Epithelial cell of proximal tubule (primary cell): Measurements from ENCODE around the gene ADAMTS4. TPM values are rescaled to one million over a fixed set of nuclear protein-coding genes. Genes with fewer than 3 reads are reported as not detected.
A peak's percentile ranks its signal among the peaks of the same experiment; 100 is the strongest.

Experiments
- DNase-seq: peaks from one replicate; pipeline ENCODE4 v3.0.0-alpha.2; 2011; ENCODE audit warnings: low read depth
- H3K4me3 ChIP-seq: 2 replicates; pipeline ENCODE4 v1.5.1; 2011; ENCODE audit warnings: low read depth, mild to moderate bottlenecking, low read length
- total RNA-seq: library from RNA; depleted of rRNA; stranded (reverse); fragments of >200 nt; gene quantifications from 2 replicates; pipeline ENCODE4 v1.2.3, GENCODE V29; 2015
- TF ChIP-seq, protein P1 (sequence below): conservative IDR thresholded peaks from 2 replicates; pipeline ENCODE4 v1.5.1; 2012; ENCODE audit warnings: low read depth, mild to moderate bottlenecking, low read length

The ADAMTS4 gene
- total RNA-seq, 1 donor from 2014 or later, result under 0.01 TPM

DNA sequence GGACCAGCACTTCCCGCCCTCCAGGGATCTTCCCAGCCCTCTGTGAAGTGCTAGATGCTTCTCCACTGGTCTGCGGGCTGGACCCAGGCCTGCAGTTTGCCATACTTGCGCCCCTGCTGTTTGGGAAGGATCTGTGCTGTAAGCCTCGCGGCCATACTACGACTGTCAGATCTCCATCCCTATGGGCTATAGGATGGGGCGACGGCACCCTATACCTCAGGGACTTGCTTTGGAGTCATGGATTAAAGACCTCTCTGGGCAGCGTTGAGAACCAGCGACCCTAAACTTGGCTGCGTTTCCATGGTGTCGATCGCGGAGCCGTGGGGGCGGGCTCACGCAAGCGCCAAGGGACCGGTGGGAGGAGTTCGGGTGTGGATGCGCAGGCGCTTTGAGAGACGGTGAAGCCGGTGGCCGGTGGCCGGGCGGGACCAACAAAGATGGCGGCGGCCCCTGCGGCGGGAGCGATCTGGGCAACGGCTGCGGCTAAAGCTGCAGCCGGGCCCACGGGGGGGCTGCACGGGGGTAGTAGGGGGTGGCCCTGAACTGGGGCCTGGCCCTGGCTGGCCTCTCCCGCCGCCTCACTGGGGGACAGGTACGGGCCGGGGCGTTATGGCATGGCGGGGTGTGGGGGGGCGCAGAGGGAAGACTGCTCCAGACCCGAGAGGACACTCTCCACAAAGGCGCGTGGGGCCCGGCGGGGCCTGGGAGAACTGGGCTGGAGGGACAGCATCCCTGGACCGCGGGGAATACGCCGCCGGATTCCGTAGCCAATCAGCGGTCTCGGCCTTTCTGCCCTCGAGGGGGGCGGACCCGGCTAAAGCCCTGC is 39.6 kb downstream of the ADAMTS4 start, which contains the start of gene USP21:
TSS of gene USP21 (plus strand) at position 414 of the 826 bp plus-strand sequence. CDS start 1,141 bp downstream, outside the sequence.
- TF ChIP-seq, protein P1, sequence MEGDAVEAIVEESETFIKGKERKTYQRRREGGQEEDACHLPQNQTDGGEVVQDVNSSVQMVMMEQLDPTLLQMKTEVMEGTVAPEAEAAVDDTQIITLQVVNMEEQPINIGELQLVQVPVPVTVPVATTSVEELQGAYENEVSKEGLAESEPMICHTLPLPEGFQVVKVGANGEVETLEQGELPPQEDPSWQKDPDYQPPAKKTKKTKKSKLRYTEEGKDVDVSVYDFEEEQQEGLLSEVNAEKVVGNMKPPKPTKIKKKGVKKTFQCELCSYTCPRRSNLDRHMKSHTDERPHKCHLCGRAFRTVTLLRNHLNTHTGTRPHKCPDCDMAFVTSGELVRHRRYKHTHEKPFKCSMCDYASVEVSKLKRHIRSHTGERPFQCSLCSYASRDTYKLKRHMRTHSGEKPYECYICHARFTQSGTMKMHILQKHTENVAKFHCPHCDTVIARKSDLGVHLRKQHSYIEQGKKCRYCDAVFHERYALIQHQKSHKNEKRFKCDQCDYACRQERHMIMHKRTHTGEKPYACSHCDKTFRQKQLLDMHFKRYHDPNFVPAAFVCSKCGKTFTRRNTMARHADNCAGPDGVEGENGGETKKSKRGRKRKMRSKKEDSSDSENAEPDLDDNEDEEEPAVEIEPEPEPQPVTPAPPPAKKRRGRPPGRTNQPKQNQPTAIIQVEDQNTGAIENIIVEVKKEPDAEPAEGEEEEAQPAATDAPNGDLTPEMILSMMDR, result peak; percentile 46
- peak; percentile 37 for DNase-seq
- peak within 1 kb of the TSS; percentile 75 for H3K4me3 ChIP-seq

DNA sequence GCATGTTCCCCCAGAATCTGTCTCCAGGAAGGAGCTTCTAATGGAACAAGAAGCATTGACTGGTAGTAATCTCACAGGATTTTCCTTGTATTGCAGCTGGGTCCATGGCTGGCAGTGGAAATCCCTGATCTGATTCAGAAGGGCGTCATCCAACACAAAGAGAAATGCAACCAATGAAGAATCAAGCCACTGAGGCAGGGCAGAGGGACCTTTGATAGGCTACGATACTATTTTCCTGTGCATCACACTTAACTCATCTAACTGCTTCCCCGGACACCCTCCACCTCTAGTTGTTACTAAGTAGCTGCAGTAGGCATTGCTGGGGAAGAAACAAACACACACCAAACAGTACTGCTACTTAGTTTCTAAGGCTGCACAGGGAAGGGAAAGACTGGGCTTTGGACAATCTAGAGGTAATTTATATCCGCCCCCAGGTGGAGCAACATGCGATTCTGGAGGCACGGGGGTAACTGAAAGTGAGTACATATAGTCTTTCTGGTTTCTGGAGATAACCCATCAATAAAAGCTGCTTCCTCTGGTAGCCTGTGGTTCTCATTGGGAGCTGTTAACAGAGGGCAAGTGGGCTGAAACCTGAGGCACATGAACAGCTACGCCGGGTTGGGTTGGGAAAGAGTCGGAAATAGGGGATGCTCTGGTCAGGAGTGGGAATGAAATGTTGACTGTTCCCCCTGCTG is 40.4 kb downstream of the ADAMTS4 start:
- H3K4me3 ChIP-seq, result peak overlapping the region; percentile 75
- TF ChIP-seq, protein P1, result no peak
- DNase-seq, result no peak

DNA sequence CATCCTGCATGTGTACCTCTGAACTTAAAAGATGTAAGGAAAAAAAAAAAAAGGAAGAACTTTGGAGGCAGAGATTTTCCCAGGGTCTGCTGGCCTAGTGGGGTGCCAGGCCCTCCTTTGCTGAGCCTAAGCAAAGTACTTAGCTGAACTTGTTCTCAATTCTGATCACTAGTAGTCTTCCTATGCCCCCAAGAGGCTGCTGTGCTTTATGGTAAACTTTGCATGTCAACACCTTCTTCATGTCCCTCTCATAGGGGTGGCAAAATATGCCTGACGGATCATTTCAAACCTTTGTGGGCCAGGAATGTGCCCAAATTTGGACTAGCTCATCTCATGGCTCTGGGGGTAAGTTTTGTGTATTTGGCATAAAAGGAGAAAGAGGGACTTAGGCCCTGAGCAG is 41.0 kb downstream of the ADAMTS4 start:
- H3K4me3 ChIP-seq, result no peak overlapping the region
- no peak for DNase-seq
- TF ChIP-seq, protein P1, result no peak

DNA sequence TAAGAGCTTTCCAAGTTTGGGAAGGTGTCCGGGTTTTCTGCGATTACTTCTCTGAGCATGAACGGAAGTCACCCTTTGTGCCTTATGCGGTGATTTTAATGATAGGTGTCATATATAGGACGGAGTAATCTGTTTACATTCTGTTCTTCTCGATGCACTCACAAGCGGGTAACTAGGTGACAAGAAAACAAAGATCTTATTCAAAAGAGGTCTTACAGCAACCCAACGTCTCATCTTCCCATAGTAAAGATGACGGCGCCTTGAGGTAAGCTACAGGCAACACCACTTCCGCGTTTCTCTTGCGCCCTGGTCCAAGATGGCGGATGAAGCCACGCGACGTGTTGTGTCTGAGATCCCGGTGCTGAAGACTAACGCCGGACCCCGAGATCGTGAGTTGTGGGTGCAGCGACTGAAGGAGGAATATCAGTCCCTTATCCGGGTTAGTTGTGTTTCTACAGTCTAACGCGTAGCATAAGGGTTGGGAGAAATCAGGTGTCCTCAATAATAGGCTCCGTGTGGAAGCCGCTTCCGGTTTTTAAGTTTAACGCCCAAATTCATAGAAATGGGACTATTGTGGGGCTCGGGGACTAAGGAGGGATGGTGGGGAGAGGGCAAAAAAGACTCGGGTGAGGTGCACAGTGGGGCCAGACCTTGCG is 45.0 kb downstream of the ADAMTS4 start, which contains the start of gene UFC1:
TSS of gene UFC1 (plus strand) at position 297 of the 656 bp plus-strand sequence. CDS start at position 317, 20 bp downstream.
- peak within 1 kb of the TSS; percentile 71 for H3K4me3 ChIP-seq
- peak; percentile 78 for DNase-seq

DNA sequence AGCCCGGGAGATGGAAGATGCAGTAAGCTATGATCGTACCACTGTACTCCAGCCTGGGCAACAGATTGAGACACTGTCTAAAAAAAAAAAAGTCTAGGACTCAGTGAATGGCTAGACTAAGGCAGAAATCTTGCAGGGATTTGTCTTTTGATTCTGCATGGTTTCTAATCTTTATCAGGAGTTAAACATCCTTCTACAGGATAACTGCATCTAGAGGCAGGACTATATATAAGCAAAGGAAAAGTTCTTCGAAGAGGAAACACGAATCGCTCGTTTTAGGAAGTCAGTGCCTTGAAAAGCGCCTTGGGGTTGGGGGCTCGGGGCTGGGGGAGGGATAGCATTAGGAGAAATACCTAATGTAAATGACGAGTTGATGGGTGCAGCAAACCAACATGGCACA is 45.7 kb downstream of the ADAMTS4 start:
- H3K4me3 ChIP-seq, result peak overlapping the region; percentile 71
- no peak for DNase-seq
- TF ChIP-seq, protein P1, result no peak

More for the DNA sequence above, 45.0 kb downstream of the ADAMTS4 start, which contains the start of gene UFC1:
- TF ChIP-seq, protein P1, result no peak

DNA sequence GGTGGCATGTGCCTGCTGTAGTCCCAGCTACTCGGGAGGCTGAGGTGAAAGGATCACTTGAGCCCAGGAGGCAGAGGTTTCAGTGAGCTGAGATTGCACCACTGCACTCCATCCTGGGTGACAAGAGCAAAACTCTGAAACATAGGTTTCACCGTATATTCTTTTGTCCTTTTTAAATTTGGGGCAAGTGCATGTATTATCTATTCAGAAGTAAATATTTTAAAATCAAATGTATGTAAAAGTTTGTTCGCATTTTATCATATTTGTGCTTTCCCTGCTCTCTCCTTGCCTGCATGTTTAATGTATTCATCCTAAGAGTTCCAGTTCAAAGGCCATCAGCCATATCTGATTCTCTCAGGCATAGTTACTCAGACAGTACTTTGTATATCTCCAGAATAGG is 53.0 kb downstream of the ADAMTS4 start:
- no peak for DNase-seq
- TF ChIP-seq, protein P1, result no peak
- H3K4me3 ChIP-seq, result no peak overlapping the region
